GM13977 (cell line): ENCODE measurements around the gene PPP1R14C.

Source experiments
- DNase-seq: peaks from one replicate; pipeline ENCODE4 v3.0.0; 2012; ENCODE audit warnings: low spot score
- in situ Hi-C: fragments of 300-500 bp; cut with MboI; formaldehyde crosslinking; loops from one replicate; pipeline ENCODE4 v1.12.0; 2022; ENCODE audit warnings: low sequenced_read_pairs, low pct_unique_long_range_greater_than_20kb, mixed read lengths, inconsistent platforms; ENCODE audit not compliant: unreplicated experiment
- TF ChIP-seq, protein P1 (sequence below): IDR thresholded peaks from 2 replicates; pipeline ENCODE4 v1.5.1; 2012; ENCODE audit warnings: mild to moderate bottlenecking, control low read depth; ENCODE audit not compliant: insufficient read depth; ENCODE audit errors: extremely low read depth, missing control alignments

PPP1R14C gene

DNA sequence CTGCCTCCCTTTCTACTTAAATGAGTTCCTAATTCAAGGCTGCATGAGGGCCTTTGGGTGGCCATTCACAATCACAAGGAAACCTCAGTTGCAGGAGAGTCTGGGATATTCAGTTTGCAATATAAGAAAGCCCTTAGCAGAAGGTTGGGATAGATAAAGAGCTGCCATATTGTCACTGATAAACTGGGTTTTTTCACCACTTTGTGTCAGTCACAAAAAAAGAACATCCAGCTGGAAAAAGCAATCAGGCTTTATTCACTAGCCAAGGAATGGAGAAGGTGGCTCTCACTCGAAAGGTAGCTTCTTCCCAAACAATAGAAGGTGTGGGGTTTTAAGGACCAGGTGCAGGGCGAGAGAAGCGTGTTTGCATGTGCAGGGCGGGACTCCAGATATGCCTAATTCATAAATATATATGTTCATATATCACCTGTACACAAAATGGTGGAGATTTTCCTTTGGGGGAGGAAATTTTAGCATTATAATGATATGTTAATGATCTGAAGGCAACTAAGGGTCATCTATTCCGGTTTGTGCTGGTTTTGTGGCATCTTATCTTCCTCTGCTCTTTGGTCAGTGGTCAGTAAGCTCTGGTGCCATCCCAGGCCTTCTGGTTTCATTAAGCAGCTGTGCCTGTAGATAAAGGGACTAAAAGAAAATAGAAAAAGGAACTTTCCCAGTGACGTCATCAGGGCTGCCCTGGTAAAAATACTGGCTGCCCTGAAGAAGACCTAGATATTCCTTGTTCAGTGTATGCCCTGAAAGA, 128.8 kb downstream of the PPP1R14C start:
- in situ Hi-C loops, result no loop called here

DNA sequence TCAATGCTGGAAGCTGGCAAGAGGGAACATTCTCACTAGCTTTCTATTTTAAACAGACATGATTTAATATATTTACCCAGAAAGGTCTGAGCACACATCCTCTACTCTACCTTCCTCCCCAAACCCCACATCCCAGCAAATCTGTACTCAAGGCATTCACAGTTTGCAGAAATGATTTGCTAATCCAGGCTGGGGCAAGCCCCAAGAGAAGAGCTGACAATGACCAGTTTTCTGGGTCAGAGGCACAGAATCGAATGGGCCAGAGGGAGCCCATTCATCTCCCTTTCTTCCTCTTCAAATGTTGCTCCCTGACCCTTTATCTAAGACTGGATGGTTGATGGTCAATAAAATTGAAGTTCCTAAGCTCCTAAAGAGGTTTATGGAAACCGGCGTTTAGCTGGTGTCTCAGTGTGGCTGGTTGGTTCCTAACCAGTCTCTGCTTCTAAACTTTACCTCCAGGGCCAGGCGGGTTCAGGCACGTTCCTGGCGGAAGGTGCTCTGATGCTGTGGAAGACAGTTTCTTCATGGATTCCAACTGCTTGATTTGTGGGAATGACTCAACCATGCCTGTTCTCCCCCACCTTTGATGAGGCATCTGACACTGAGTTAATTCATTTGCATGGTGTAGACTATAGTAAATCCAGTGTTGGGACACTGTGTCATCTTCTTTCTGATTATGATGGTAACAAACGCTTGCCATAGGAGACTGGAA, 129.6 kb downstream of the PPP1R14C start:
- in situ Hi-C loops, result no loop called here
- TF ChIP-seq, protein P1, sequence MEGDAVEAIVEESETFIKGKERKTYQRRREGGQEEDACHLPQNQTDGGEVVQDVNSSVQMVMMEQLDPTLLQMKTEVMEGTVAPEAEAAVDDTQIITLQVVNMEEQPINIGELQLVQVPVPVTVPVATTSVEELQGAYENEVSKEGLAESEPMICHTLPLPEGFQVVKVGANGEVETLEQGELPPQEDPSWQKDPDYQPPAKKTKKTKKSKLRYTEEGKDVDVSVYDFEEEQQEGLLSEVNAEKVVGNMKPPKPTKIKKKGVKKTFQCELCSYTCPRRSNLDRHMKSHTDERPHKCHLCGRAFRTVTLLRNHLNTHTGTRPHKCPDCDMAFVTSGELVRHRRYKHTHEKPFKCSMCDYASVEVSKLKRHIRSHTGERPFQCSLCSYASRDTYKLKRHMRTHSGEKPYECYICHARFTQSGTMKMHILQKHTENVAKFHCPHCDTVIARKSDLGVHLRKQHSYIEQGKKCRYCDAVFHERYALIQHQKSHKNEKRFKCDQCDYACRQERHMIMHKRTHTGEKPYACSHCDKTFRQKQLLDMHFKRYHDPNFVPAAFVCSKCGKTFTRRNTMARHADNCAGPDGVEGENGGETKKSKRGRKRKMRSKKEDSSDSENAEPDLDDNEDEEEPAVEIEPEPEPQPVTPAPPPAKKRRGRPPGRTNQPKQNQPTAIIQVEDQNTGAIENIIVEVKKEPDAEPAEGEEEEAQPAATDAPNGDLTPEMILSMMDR, result no peak
- no peak for DNase-seq

More for the DNA sequence above, 128.8 kb downstream of the PPP1R14C start:
- DNase-seq, result no peak
- TF ChIP-seq, protein P1, result no peak

DNA sequence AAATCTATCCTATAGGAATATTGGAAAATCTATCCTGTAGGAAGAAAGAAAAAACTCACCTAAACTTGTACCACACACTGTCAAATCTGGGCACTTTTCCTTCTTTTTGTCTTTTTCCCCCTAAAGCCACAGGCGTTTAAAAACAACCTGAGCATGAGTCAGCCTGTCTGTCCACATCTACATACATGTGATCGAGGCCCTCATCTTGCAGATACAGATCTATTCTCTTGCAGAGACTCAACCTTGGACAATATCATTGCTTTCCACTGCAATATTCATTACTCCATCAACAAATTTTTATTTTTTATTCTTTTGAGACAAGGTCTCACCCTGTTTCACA, 130.1 kb downstream of the PPP1R14C start:
- in situ Hi-C loops, result no loop called here
- TF ChIP-seq, protein P1, result no peak
- no peak for DNase-seq

DNA sequence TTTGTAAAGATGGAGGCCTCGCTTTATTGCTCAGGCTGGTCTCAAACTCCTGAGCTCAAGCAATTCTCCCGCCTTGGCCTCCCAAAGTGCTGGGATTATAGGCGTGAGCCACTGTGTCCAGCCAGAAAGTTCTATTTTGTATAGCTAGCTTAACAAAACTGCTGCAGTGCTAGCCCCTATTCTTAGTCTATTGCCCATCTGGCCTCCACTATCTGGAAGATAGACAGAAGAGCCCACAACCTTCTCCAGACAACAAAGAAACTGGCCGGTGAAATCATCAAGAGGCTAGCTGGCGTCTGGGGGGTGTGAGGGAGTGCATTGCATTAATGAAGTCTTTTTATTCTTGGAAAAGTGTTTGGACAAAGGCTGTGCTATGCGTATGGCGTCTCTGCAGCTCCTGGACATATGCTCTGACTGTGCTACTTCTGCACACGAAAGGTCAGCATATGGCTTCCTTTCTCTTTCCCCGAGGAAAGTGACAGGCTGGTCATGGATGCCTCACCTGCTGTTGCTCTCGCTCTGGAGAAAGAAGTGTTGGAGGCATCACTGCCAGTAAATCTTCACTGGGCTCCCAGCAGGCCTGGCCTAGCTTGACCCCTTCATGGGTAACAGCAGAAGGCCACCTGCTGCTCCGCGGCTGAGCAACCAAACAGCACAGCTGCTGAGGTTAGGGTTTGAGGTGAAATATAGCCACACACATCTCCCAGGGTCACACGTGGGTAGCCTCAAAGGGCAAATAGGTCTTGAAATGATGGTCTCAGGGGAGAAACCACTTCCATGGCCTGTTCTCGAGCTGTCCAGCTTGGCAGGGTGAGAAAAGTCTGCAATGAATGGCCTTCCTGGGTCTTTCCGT, 130.8 kb downstream of the PPP1R14C start:
- TF ChIP-seq, protein P1, result no peak
- DNase-seq, result no peak
- in situ Hi-C loops, result no loop called here

DNA sequence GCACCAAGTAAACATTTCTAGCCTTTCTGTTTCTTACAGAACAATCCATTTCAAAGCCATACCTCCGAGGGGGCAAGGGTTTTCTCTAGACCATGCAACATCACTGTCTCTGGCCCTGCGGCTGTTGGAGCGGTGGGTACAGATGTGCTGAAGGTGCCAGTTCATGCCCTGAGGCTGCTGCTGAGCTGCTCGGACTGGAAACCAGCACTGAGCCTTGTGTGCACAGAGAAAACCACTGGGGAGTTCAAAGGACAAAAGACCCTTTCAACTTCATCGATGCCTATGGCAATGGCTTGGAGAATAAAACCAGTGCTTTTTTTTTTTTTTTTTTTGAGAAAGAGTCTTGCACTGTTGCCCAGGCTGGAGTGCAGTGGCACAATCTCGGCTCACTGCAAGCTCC, 132.6 kb downstream of the PPP1R14C start:
- no peak for DNase-seq
- TF ChIP-seq, protein P1, result no peak
- in situ Hi-C loops, result no loop called here

DNA sequence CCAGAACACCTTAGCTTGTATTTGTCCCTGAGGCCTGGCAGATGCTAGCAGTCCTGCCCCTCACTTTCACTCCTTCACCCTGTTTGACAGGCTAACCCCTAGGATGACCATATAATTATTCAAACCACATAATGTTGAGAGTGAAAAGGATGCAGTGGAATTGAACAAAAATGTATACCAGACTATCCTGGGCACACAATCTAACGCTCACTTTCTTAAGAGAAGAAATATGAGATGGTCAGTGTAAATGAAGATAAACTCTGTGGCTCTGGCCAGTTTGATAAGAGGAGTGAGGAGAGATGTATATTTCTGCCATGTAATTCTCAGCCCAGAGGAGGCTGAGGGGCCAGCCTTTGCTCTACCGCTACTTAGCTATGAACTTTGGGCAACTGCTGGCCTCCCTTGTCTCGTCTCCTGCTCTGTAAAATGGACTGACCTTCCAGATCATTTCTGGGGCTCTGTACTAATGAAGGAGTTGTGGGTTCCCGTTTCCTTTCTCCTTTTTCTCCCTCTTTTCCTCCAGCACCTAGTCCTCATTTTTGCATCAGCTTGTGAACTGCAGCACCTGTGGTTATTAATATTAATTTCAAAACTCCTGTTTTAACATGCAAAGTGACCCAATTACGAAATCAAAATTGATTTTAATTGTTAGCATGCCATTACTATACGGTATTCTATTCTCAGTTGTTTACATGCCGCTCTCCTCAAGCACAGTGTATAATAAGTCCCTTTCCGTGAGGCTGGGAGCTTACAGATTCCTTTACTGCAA, 133.5 kb downstream of the PPP1R14C start:
- no peak for DNase-seq
- in situ Hi-C loops, result no loop called here
- TF ChIP-seq, protein P1, result no peak
